DMS53 (cell line): ENCODE data around the gene ELAC1.
"Not testable (repeated sequence)": the region's sequence is repeated elsewhere in the genome, so short reads cannot be mapped to it uniquely, and the experiment has no call there.

Source experiments
- DNase-seq: peaks from one replicate; lab custom pipeline; 2025; lab: John Stamatoyannopoulos, UW

Gene ELAC1, protein sequence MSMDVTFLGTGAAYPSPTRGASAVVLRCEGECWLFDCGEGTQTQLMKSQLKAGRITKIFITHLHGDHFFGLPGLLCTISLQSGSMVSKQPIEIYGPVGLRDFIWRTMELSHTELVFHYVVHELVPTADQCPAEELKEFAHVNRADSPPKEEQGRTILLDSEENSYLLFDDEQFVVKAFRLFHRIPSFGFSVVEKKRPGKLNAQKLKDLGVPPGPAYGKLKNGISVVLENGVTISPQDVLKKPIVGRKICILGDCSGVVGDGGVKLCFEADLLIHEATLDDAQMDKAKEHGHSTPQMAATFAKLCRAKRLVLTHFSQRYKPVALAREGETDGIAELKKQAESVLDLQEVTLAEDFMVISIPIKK

DNA sequence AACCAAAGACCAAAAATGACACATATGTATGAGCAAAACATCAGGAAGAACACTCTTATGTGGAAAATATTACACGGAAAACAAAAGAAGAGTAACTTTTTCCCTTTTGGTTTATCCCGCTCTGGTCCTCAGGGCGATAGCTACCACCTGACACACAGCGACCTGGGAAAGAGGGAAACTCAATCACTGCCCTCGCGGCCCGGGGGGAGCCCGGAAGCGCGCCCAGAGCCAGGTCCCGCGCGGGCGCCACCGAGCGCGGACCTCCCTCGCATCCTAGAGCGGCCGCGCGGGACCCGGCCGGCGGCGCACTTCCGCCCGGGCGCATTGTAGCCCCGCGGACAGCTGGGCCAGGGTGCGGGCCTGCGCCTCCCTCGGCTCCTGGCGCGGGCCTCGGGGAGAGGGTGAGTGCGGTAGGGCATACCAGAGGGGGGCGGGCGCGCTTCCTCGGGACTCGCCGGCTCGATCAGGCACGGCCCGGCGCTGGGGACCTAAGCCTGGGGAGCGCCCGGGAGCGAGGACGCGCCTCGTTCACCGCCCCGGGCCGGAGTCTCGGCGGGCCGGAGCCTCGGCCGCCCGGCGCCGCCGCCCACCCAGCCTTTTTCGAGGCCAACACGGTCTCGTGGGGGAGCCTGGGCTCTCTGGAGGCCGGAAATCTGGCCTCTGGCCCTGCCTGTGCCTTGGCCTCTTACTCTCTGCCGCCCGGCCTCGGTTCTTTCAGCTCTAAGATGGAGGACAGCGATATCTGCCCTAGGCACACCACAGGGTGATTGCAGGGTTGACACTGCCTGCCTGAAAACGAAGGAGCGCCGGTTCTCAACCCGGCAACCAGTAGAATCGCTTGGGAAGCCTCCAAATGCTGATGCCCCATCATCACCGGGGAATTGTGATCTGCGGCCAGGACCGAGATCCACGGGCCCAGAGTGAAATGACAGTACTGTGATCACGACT lies at the start of gene ELAC1:
Gene ELAC1, plus strand, starts transcription at position 327 of the 948 bp plus-strand sequence. CDS start 6,365 bp downstream, outside the sequence.
- peak; percentile 99 for DNase-seq

DNA sequence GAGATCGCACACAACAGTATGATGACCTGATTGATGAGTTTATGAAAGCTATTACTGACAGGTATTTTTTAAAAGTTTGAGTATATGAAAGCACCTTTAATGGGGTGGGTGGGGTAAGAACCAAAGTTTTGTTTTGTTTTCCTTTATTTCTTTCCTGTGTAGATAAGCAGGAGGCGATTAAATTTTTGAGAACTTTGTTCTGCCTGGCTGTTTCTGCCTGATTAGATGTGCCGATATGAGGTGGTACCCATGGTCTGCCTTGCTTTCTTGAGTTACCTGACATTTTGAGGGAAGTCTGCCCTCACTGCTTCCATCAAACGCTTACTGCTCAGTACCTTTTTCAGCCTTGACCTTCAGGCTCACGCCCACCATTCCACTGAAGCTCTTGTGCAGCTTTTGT lies 49.7 kb upstream of the ELAC1 start:
- no peak for DNase-seq

DNA sequence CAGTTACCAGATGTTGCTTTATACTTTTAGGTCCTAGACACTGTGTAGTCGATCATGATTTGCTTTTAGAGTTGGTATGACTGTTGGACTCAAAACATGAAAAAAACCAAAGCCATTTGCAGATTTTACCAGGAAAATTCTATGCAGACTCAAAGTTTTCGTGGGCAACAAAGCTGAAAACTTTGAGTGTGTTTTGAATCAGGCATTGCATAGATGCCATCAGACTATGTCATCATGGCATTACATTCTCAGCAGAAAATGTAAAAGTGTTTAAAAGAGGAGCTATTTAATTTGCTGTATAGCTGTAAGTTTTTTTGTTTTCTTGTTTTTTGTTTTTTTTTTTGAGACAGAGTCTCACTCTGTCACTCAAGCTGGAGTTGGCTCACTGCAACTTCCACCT lies 43.5 kb upstream of the ELAC1 start:
- DNase-seq = no peak

DNA sequence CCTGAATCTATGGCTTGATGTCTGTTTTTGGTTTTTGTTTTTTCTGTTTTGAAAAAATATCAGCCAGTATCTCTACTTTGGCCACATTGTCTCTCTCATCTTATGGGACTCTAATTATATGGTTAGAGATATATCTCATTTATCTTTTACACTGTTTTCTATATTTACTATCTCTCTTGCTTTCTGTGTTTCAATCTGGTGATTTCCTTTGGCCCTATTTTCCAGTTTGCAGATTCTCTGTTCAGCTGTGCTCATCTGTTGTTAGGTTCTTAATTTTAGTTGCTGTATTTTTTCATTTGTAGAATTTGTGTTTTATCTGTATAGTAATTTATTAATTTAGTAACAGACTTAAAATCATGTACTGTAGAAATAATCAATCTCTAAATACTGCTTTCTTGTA lies 41.3 kb upstream of the ELAC1 start:
- DNase-seq = no peak

DNA sequence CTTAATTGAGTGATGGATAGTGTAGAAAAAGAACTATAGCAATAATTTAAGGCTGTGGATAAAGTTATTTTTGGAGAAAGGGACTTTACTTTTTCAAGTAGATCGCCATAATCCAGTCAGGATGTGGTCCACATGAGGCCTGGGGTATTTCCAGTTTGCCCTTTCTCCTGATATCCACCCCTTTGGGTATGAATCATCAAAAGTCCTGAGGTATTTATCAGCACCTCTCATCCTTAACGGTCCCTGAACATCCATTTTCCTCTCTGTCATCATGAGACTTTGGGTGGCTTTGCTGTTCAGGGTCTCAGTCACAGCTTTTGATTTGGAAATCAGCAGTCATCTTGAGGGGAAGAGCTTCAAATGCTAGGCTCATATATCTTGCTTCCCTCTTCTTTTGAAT lies 39.3 kb upstream of the ELAC1 start:
- no peak for DNase-seq

DNA sequence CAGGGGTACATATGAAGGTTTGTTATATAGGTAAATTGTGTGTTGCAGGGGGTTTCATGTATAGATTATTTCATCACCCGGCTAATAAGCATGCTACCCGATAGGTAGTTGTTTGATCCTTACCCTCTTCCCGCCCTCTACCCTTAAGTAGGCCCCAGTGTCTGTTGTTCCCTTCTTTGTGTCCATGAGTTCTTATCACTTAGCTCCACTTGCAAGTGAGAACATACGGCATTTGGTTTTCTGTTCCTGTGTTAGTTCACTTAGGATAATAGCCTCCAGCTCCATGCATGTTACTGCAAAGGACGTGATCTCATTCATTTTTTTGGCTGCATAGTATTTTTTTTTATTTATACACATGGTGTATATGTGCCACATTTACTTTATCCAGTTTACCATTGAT lies 34.2 kb upstream of the ELAC1 start:
- no peak for DNase-seq

DNA sequence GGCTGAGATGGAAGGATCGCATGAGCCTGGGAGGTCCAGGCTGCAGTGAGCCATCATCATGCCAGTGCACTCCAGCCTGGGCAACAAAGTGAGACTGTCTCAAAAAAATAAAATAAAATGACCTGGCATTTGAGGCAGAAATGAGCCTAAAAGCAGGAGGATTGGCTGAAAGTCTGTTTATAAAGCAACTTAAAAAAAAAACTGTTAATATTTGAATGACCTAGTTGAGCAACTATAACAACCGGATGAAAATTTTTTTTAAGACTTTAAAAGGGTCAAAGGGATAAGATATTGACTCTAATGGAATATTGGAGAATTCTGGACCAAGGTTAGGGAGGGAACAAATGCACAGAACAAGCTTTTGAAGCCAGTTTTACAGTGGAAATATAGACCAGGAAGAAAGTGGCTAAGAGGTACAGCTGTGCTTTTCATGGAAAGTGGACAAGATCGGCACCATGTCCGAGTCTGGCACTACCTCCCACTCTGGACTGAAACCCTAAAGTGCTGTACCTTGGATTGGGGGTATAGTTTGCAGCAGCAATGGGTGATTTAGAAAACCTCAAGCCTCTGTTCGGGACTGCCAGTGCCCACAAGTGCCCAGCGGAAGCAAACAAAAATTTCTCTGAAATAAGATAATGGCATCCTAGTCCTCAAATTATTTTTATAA lies 33.2 kb upstream of the ELAC1 start:
- no peak for DNase-seq

DNA sequence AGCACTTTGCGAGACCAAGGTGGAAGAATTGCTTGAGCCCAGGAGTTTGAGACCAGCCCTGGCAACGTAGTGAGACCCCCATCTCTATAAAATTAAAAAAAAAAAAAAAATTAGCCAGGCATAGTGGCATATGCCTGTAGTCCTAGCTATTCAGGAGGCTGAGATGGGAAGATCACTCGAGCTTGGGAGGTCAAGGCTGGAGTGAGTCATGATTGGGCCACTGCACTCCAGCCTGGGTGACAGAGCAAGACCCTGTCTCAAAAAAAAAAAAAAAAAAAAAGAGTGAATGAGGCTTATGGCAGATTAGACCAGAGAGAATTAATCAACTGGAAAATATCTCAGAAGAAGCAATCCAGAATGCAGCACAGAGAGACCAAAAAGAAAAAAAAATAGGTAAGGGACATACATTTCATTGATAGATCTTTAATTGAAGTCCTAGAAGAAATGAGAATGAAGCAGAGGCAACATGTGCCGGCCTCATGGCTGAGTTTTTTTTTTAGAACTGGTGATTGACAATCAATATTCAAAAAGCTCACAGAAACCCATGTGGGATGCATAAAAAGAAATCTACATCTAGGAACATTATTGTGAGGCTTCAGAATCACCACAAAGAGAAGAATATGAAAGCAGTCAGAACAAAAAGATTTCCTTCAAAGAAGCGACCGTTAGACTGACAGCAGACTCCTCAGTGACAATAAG lies 32.2 kb upstream of the ELAC1 start:
- DNase-seq = no peak

DNA sequence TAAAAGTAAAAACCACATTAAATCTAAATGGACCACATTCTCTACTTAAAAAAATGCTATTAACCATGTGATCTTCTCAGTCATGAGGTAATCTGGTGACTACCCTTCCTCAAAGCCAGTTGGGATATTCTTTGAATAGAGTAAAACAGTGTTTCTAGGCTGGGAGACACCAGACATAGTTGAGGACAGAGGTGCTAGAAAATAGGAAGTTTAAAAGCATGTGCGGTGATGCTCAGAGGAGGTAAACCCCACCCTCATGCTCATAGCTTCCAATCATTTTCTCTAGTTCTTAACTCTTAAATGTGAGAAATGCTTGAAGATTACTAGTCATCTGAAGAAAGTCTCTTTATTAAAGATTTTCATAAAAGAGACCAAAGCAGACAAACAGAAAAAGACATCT lies 30.7 kb upstream of the ELAC1 start:
- no peak for DNase-seq

DNA sequence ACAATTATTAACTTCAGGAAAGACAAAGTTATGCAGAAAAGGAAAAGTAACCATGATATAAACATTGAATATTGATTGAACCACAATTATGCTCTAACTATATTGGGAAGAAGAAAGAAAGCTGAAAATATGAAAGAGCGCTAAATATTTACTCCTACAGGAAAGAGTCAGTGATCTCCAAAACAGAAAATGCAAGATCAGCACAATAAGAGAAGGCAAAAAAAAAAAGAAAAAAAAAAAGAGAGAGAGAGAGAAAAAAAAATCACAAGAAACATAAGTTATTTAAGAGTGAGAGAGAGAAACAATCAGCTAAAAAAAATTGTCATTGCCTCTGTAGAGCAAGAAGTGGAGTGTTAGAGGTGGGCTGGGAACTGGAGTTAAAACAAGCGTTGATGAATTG lies 28.9 kb upstream of the ELAC1 start:
- no peak for DNase-seq

DNA sequence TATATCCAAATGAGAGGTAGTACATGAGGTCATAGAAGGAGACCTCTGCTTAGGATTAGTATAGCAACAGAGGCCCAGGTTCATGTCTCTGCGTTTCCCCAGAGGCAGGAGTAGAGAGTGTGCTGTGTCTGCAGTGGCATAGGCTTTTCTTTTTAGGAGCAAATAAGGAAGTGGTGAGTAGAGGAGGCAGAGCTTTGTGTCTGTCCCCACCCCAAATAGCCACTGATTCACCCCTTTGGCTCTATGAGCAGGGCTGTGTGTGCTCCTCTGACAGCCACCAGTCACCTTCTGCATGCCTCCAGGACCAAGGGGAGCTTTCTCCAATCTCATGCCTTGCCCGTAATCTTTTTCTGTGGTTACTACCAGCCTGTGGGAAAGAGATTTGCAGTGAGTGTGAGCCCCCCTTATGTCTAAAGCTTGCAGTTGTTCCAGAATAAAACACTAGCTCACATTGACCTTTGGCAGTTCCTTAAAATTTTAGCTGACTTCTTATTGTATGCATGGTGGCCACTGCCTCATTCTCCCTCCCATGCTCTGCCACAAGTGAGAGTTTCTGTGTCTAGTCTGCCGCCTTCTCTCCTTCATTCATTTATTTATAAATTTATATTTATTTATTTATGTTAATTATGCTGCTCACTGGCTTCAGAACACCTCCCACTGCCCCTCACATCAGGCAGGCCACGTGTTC lies 23.5 kb upstream of the ELAC1 start:
- no peak for DNase-seq

DNA sequence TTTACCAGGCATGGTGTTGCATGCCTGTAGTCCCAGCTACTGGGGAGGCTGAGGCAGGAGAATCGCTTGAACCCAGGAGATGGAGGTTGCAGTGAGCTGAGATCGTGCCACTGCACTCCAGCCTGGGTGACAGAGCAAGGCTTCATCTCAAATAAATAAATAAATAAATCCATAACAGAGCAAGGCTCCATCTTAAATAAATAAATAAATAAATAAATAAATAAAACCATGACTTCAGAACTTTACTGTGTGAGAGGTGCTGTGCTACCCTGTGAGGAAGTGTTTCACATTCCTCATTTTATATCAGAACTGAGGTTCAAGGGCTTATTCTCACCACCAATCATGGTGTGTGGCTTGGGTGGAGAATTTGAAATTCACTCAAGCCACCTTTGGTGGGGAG lies 21.9 kb upstream of the ELAC1 start:
- not testable (repeated sequence) for DNase-seq

DNA sequence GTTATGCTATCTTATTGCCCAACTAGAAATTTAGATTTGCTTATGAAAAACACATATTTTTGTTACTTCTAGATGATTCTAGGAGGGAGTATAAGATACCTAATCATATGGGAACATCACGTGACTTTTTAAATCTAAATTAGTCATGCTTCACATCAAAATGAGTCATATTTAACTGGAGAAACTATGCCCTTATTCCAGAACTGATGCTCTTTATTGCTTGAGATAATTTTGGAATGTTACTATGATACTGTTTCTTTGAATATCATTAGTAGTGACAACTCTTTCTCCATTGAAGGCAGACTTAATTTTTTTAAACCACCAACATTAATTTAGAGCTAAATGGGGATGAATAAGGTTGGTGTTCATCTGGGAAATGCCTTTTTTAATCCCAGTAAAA lies 19.9 kb upstream of the ELAC1 start:
- DNase-seq = no peak

DNA sequence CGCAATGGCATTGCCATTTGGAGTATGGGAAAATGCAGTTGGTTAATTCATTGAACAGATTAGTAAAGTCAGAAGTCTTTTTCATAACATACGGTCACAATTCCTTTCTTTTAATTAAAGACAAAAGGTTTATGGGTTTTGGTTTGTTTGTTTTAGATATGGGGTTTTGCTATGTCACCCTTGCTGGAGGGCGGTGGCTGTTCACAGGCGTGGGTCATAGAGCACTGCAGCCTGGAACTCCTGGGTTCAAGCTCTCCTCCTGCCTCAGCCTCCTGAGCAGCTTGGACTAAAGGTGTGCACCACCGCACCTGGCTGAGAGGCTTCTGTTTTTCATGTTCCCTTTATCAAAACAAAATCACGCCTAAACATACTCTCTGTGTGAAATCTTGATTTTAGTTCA lies 18.7 kb upstream of the ELAC1 start:
- no peak for DNase-seq

DNA sequence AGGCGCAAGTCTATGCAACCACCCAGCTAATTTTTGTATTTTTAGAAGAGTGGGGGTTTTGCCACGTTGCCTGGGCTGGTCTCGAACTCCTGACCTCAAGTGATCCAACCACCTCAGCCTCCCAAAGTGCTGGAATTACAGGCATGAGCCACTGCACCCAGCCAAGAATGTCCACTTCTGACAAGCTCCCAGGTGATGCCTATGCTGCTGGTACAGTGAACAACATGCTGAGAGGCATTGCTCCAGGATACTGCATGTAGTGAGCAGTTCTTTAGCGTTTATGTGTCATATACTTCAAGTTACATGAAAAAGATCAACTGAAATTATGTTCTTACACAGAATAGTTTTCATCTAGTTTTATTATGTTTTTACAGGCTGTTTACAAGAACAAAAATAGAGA lies 17.2 kb upstream of the ELAC1 start:
- no peak for DNase-seq

DNA sequence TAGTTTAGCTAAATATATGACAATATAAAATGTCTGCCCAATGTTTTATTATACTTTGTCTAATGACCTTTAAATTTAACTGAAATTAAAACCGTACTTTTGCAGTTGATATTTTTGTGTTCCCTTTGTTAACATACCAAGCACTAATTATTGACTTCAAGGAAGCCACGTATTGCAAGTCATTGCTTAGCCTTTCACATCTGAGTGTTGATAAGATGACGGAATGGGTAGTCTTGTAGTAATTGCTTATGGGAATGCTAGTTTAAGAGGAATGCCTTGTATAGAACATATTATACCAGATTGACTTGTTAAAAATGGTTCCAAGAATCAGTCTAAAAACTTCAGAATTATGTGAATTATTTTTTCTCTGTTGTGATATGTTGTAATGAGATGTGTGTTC lies 14.0 kb upstream of the ELAC1 start:
- DNase-seq = no peak

DNA sequence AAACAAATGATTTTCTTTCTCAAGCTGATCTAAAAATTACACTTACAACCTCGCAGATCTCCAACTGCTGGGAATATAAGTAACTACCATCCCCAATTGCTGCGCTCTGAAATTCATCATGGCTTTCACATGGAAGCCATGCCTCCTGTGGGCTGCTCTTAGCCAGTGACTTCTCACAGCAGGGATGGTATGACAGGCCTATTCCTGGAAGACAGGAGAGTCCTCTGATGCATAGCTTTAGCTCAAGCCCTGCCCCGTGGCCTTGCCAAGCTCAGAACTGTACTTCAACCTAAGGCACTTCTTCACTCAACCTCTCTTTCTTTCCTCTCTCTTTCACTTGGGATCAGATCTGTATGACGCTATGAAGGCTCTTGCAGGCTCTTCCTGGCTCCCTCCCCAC lies 12.6 kb upstream of the ELAC1 start:
- no peak for DNase-seq

DNA sequence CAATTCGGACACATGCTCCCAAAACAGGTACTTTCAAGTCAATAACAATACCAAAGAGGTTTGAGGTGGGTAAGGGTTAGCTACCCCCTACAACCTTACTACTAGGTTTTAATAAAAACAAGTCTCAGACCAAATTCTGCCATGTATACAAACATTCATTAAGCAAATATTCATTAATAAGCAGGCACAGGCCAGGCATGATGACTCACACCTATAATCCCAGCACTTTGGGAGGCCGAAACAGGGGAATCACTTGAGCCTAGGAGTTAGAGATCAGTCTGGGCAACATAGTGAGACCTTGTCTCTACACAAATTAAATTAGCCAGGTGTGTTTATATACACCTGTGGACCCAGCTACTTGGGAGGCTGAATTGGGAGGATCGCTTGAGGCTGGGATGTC lies 11.7 kb upstream of the ELAC1 start:
- DNase-seq = no peak

DNA sequence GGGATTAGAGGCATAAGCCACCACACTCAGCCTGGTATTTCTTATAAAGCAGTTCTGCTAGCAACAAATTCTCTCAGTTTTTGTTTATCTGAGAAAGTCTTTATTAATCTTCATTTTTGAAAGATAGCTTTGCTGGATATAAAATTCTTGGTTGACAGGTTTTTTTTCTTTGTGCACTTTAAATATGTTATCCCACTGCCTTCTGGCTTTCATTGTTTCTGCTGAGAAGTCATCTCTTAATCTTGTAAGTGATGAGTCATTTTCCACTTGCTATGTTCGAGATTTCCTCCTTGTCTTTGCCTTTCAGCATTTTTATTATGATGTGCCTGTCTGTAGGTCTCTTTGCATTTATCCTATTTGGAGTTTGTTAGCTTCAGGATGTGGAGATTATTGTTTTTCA lies 5.9 kb upstream of the ELAC1 start:
- DNase-seq = peak; percentile 70

DNA sequence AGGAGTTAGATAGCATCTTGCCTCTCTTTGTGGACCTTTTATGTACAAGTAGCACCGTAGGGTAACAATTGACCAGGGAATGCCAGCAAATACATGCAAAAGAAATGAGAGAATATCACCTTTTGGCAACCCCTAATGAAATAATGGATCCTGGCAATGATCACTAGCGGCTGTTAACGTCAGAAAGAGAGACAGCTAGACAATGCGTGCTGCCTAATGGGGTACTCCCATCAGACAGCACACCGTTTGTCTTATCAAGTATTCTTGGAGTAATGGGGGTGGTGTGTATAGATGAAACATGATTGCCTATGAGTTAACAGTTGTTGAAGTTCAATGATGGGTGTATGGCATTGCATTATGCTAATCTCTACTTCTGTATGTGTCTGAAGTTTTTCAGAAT lies 1.6 kb downstream of the ELAC1 start:
- DNase-seq = no peak

DNA sequence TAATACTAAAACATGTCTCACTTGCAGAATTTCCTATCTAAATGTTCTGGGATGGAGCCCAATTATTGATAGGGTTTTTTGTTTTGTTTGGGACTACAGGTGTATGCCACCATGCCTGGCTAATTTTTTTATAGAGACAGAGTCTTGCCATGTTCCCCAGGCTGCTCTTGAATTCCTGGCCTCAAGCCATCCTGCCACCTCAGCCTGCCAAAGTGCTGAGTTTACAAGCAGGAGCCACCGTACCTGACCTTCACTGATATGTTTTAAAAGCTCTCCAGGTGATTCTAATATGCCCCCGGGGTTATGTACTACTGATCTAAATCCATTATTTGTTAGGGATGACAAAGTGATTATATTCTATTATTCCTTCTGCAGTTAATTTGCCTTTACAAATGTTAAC lies 2.2 kb downstream of the ELAC1 start:
- DNase-seq = peak; percentile 30
